Umbilical cord (tissue), 2 donors: Measurements from ENCODE around the gene PEAK1. TPM values are rescaled to one million over a fixed set of nuclear protein-coding genes. Genes with fewer than 3 reads are reported as not detected.
"Not testable (repeated sequence)": the region's sequence is repeated elsewhere in the genome, so short reads cannot be mapped to it uniquely, and the experiment has no call there.

Experiments used
- DNase-seq: peaks from one replicate; pipeline ENCODE4 v3.0.0-alpha.2; 2015; ENCODE audit warnings: low spot score
- total RNA-seq: library from RNA; depleted of rRNA; stranded (reverse); fragments of >200 nt; gene quantifications from one replicate; pipeline ENCODE4 v1.2.3, GENCODE V29; 2014; ENCODE audit warnings: low replicate concordance; ENCODE audit not compliant: insufficient read depth

Gene PEAK1
- total RNA-seq, 1 donor from 2014 or later = 129 TPM

DNA sequence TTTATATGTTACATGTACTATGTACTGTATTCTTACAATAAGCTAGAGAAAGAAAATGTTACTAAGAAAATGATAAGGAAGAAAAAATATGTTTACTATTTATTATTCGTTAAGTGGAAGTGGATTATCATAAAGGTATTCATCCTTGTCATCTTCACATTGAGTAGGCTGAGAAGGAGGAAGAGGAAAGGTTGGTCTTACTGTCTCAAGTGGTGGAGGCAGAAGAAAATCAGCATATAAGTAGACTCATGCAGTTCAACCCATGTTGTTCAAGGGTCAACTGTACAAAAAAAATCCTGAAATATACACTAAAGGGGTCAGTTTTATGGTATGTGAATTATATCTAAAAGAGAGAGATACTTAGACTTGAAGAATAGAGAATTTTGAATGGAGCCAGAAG is 6.5 kb upstream of the PEAK1 start:
- no peak for DNase-seq

DNA sequence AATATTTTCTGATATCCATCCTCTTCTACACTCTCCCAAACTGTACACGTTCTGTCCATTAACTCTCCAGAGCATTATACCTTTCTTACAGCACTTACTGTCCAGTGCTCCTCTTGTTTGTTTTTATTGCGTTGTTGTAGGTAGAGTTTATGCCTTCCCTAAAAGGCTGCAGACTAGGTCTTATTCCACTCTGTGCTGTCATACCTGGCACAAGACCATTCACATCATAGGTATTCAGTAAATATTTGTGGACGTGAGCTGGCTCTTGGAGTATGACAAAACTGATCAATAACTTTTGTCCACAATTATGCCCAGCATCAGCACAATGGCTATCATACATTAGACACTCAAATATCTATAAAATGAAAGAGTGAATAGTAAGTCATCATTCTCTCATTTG is 5.2 kb upstream of the PEAK1 start:
- DNase-seq = no peak

DNA sequence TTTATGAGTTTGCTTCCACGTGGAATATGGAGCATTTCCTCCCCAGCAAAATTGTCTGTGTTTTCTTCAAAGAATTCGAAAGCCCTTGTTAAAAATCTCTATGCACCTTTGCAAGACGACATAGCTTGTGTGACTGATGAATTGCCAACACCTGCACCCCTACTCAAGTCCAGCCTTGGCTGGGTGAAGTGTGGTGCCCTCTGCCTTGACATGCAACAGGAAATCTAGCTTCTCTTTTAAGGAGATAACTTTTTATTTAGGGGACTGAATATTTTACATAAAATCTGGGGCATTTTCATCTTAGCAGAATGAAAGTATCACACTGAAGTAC is 1.4 kb upstream of the PEAK1 start:
- DNase-seq = no peak

DNA sequence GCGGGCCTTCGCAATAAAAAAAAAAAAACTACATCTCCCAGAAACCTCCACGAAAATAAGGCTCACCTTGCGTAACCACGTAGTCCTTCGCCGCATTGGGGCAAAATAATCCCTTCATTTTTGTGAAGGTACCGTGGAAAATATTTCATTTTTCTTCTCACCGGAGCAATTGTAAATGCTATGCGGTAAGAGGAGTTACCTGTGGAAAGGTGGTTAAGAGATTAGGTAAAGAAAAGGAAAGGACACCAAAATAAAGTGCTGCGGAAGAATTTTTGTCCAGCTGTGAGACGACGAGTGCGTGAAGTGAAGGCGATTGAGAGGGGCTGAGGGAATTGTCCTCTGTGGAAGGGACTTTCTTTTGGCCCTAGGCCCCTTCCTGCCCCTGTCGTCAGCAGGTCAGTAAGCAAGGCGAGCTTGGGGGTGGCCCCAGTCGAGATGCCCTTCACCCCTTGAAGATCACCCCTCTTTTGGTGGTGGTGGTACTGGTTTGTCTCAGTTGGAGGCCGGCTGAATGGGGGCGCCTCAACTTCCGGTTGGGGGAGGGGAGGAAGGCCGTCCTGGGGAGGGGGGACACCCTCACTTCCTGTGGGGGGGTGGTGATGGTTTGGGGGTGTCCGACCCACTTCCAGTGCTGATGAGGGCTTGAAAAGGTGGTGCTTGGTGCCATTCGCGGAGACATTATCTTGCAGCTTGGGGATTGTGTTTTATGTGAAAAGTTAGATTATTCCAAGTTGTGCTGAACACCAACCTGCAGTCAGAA is 886 bp upstream of the PEAK1 start, which contains the start of gene HMG20A:
HMG20A (plus strand) TSS at position 279 of the 760 bp plus-strand sequence. CDS start 37,520 bp downstream, outside the sequence.
- DNase-seq = peak; percentile 96

DNA sequence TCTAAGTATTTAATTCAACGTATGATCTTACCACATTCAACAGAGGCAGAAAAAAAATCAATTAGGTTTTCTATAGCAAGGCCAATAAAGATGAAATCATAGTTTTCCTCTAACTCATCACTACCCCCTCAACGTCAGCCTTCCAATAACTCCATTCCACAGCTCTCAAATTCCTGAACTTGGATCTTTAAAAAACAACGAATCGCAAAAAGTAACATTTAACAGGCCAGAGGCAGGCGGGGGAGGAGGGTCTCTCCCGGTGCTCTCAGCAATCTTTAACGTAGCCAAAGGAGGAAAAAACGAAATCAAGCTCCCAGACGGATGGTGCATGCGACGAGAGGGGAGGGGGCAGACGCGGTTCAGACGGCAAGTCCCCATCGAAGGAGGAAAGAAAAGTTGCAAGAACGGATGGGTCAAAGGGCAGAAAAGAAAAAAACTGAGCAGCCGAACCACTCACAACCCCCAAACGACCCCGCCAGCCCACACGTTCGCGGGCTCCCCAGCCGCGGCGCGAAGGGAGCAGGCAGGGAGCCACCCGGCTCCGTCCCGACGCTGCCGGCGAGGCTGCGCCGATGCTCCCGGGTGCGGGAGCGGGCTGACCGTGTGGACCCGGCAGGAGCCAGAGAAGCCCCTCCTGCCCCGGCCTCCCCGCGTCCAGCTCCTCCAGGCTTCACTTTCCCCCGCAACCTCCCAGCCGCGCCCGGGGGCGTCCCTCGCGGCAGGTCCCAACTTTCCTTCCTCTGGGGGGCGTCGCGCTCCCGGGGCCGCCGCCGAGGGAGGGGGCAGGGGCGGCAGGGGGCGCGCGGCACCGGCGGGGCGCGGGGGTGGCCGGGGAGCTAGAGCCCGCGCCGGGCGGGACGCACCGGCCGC is 703 bp downstream of the PEAK1 start:
- DNase-seq = peak; percentile 61

GRCh38 chr15:77418391-77418965 is 1.4 kb downstream of the PEAK1 start:
- DNase-seq = peak; percentile 38

- peak; percentile 22 for DNase-seq
Measured at GRCh38 chr15:77417602-77418001, 2.3 kb downstream of the PEAK1 start.

- no peak for DNase-seq
Measured at GRCh38 chr15:77416954-77417353, 3.0 kb downstream of the PEAK1 start.

- peak; percentile 82 for DNase-seq
Measured at GRCh38 chr15:77416148-77416455, 3.8 kb downstream of the PEAK1 start.

DNA sequence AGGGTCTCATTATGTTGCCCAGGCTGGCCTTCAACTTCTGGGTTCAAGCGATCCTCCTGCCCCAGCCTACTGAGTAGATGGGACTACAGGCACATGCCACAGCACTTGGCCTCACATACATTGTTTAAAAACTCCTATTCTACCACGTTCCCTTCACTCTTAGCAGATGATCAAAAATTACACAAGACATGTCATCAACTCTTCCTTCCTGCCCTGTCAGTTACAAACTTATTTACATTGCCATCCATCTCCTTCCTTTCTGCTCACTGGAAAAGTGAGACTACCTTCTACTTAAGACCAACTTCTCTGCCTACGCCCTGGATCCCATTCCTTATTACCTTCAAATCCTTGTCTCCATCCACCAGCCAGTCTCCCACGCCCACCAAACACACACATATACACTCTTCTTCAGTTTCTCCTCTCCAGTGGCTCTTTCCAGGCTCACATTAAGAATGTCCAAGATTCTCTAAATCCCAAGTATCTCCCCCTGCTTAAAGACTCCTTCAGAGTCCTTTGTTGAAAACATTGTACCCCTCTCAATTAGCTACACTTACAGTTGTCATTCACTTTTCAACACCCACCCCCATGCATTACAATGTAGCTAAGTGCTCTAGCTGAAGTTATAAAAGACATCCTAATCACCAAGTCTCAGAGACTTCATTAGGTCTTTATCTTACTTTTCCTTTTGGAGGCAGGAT is 4.3 kb downstream of the PEAK1 start:
- no peak for DNase-seq

DNA sequence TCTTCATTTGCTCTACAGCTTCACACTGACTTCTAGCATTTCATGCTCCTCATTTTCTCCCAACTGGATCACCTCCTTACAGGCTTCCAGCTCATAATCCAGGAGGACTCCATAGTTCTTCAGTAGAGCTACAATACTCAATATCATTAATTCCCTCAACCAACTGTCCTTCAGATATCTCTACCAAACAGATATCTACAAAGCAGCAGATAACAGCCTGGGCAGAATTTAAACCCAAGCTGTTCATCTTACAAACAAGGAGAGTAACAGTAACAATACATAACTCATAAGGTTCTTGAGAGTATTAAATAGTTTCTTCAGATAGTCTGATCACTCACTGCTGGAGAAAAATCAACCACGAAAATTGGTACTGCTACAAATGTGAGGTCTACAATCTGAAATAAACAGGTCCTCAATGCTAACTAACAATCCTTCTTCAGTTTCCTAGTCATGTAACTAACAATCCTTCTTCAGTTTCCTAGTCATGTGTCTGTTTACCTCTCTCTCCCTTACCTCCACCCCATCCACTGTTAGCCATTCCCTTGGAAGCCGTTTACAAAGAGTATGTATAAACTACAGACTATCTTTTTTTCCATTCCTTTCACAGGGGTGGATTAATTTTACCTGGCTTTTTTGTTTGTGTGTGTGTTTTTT is 5.0 kb downstream of the PEAK1 start:
- DNase-seq = no peak

DNA sequence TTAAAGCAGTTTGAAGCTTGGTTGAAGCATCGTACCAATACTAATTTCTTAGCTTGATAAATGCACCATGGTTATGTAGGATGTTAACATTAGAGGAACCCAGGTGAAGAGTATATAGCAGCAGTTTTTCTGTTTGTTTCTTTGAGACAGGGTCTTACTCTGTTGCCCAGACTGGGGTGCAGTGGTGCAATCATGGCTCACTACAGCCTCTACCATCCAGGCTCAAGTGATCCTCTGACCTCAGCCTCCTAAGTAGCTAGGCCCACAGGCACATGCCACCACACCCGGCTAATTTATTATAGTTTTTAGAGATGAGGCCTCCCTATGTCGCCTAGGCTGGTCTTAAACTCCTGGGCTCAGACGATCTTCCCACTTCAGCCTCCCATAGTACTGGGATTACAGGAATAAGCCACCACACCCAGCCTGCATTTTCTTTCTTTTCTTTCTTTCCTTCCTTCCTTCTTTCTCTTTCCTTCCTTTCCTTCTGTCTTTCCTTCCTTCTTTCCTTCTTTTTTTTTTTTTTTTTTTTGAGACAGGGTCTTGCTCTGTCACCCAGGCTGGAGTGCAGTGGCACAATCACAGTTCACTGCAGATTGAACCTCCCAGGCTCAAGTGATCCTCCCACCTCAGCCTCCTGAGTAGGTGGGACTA is 6.1 kb downstream of the PEAK1 start:
- DNase-seq = no peak

- no peak for DNase-seq
Measured at GRCh38 chr15:77412972-77413698, 6.8 kb downstream of the PEAK1 start.

DNA sequence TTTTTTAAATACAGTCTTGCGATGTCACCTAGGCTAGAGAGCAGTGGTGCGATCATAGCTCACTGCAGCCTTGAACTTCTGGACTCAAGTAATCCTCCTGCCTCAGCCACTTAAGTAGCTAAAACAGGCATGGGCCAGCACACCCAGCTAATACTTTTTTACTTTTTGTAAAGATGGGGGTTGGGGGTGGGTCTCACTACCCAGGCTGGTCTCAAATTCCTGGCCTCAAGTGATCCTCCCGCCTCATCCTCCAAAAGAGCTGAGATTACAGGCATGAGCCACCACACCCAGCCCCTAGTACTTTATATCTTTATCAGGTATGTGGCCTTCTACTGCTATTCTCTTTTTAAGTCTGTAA is 8.3 kb downstream of the PEAK1 start:
- no peak for DNase-seq

DNA sequence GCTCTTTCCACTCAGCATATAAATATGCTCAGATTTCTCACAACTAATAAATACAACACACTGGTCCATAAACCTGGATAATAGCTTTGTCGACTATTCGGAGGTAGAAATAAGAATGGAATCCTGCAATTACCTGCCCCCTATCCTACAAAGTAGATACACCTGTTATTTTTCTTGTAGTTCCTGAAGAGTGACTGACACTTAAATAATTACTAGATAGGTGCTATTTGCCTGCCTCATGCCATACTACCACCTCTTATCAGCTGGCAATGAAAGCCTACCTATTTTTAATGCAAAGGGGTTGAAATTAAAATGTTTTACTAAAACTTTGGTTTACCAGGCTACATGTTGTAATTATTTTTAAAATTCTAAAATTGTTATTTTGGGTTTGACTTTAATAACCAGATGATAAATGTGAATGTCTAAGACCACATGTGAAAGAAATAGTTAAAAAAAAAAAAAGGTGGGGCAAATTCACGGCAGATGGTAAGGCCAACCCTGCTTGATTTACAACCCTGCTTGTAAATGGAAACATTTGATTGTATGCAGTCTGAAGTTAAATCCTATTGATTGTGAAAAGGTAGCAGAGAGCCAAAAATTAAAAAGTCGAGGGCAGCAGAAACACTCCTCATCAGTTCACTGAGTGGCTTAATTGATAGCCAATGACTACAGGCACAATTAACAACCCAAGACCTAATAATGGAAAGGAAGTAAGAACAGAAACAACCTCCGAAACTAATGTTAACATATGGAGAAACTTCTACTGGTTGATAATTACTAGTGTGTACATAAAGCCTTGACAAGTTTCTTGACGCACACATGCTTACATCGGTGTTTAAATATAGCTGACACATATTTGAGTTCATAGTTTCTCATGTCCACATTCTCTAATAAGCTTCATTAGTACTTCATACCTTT is 8.9 kb downstream of the PEAK1 start:
- DNase-seq = no peak

DNA sequence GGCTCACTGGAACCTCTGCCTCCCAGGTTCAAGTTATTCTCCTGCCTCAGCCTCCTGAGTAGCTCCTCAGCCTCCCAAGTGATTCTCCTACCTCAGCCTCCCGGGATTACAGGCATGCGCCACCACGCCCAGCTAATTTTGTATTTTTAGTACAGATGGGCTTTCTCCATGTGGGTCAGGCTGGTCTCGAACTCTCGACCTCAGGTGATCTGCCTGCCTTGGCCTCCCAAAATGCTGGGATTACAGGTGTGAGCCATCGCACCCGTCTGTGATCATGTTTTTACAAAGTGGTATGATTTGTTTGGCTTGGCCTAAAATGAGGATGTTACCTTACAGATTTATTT is 9.8 kb downstream of the PEAK1 start:
- not testable (repeated sequence) for DNase-seq

- peak; percentile 26 for DNase-seq
Measured at GRCh38 chr15:77409259-77410156, 10.4 kb downstream of the PEAK1 start.

- DNase-seq = no peak
Measured at GRCh38 chr15:77406846-77407245, 13.1 kb downstream of the PEAK1 start.
